PC-3 (cell line): ENCODE data around the gene DNAH14. TPM values are rescaled to one million over a fixed set of nuclear protein-coding genes. Genes with fewer than 3 reads are reported as not detected.
"Not testable (repeated sequence)": the region's sequence is repeated elsewhere in the genome, so short reads cannot be mapped to it uniquely, and the experiment has no call there.

Experiments used
- ATAC-seq: fragments of 200-7000 bp; cut with Tn5 transposase; 2 replicates; pipeline ENCODE4 v1.9.1; 2020; ENCODE audit warnings: mild to moderate bottlenecking, moderate library complexity
- BruUV-seq: library from RNA; stranded (reverse); fragments of 400-500 nt; replicated peaks from 2 replicates; lab custom pipeline; 2021; lab: Mats Ljungman, UMichigan
- CTCF ChIA-PET: fragments of 300-600 bp; sonication (Branson Sonifier 250); formaldehyde crosslinking; loops from one replicate; lab custom pipeline; 2022; ENCODE audit warnings: antibody characterized with exemption; lab: Charles Lee
- POLR2A ChIA-PET: fragments of 300-600 bp; sonication (Branson Sonifier 250); formaldehyde crosslinking; loops from one replicate; lab custom pipeline; 2022; ENCODE audit warnings: antibody characterized with exemption; ENCODE audit not compliant: unreplicated experiment; lab: Charles Lee
- DNase-seq: peaks from one replicate; pipeline ENCODE4 v3.0.0-alpha.2; 2015
- H2AFZ ChIP-seq: fragments of 300-600 bp; sonication (generic); 2 replicates; pipeline ENCODE4 v1.6.0; 2016; ENCODE audit warnings: antibody characterized with exemption, low read length
- H3F3A ChIP-seq: fragments of 300-600 bp; sonication (generic); one replicate; pipeline ENCODE4 v1.6.0; 2017; ENCODE audit warnings: antibody characterized with exemption, low read length, control low read depth, mild to moderate bottlenecking; ENCODE audit not compliant: unreplicated experiment
- H3K27ac ChIP-seq: fragments of 300-600 bp; sonication (generic); 2 replicates; pipeline ENCODE4 v1.5.1; 2016; ENCODE audit warnings: mild to moderate bottlenecking, low read length
- H3K27me3 ChIP-seq: fragments of 300-600 bp; sonication (generic); 2 replicates; pipeline ENCODE4 v1.6.1; 2016; ENCODE audit warnings: low read length, mixed read lengths
- H3K36me3 ChIP-seq: fragments of 300-600 bp; sonication (generic); 2 replicates; pipeline ENCODE4 v1.6.1; 2016; ENCODE audit warnings: low read depth, mixed run types, low read length, mixed read lengths
- H3K4me1 ChIP-seq: fragments of 300-600 bp; sonication (generic); 2 replicates; pipeline ENCODE4 v1.5.1; 2016; ENCODE audit warnings: low read length; ENCODE audit not compliant: insufficient read depth
- H3K4me2 ChIP-seq: fragments of 300-600 bp; sonication (generic); 2 replicates; pipeline ENCODE4 v1.6.0; 2016; ENCODE audit warnings: low read length
- H3K4me3 ChIP-seq: fragments of 300-600 bp; sonication (generic); 2 replicates; pipeline ENCODE4 v1.5.1; 2016; ENCODE audit warnings: mild to moderate bottlenecking, low read length, mixed read lengths
- H3K79me2 ChIP-seq: fragments of 300-600 bp; sonication (generic); 2 replicates; pipeline ENCODE4 v1.6.1; 2017; ENCODE audit warnings: low read length, mixed read lengths
- H3K9ac ChIP-seq: fragments of 300-600 bp; sonication (generic); 2 replicates; pipeline ENCODE4 v1.6.0; 2016; ENCODE audit warnings: mild to moderate bottlenecking, low read length
- H3K9me2 ChIP-seq: fragments of 300-600 bp; sonication (generic); replicated peaks from 2 replicates; pipeline ENCODE4 v1.6.1; 2016; ENCODE audit warnings: mixed run types, low read length, mixed read lengths
- H3K9me3 ChIP-seq: fragments of 300-600 bp; sonication (generic); 2 replicates; pipeline ENCODE4 v1.6.1; 2016; ENCODE audit warnings: low read length, mixed read lengths
- H4K20me1 ChIP-seq: fragments of 300-600 bp; sonication (generic); 2 replicates; pipeline ENCODE4 v1.6.1; 2016; ENCODE audit warnings: low read length, mixed read lengths
- CTCF ChIP-seq: fragments of 300-600 bp; sonication (generic); conservative IDR thresholded peaks from 2 replicates; pipeline ENCODE4 v1.5.1; 2017; ENCODE audit warnings: antibody characterized with exemption, low read depth, mild to moderate bottlenecking, low read length
- EZH2 ChIP-seq: fragments of 300-600 bp; sonication (generic); IDR thresholded peaks from one replicate; pipeline ENCODE4 v1.6.1; 2017; ENCODE audit warnings: antibody characterized with exemption, mild to moderate bottlenecking, low read length; ENCODE audit not compliant: unreplicated experiment
- EZH2phosphoT487 ChIP-seq: fragments of 300-600 bp; sonication (generic); IDR thresholded peaks from 2 replicates; pipeline ENCODE4 v1.6.1; 2018; ENCODE audit warnings: mild to moderate bottlenecking, antibody characterized with exemption, low read length, borderline replicate concordance
- intact Hi-C: fragments of 100-400 bp; cut with micrococcal nuclease; formaldehyde crosslinking; loops from 2 replicates; pipeline ENCODE4 v1.9.0; 2023
- total RNA-seq: library from RNA; depleted of rRNA; stranded (reverse); fragments of >200 nt; gene quantifications from 2 replicates; pipeline ENCODE4 v1.2.3, GENCODE V29; 2014

Gene DNAH14
- total RNA-seq, 1 experiment from 2014 or later: 42.8 TPM

- CTCF ChIA-PET: no interaction called here
- BruUV-seq: no TSS peak
- no peak for ATAC-seq
- POLR2A ChIA-PET: no interaction called here
- Histone ChIP-seq H3K4me1 (no peaks in the 10 kb centered on the region), H3K9me3 (peaks cover 5% of the 10 kb centered on the region; the same call in 1 of the 2 replicates), H3K27me3 (no peaks in the 10 kb centered on the region), H3K79me2 (no peaks in the 10 kb centered on the region), H3K9ac (no peak overlapping the region), H2AFZ (no peak overlapping the region), H3K4me2 (no peak overlapping the region), H3K36me3 (peaks cover 8% of the 10 kb centered on the region), H3F3A (no peaks in the 10 kb centered on the region), H3K9me2 (no peaks in the 10 kb centered on the region), H3K4me3 (no peak overlapping the region), H3K27ac (no peak overlapping the region), H4K20me1 (no peaks in the 10 kb centered on the region)
- TF ChIP-seq CTCF: no peak
- no peak for TF ChIP-seq EZH2phosphoT487
- TF ChIP-seq EZH2: no peak
- no peak for DNase-seq
- intact Hi-C loops: no loop called here
These were observed 97.2 kb downstream of the DNAH14 start for GRCh38 chr1:225026701-225027100.

DNA sequence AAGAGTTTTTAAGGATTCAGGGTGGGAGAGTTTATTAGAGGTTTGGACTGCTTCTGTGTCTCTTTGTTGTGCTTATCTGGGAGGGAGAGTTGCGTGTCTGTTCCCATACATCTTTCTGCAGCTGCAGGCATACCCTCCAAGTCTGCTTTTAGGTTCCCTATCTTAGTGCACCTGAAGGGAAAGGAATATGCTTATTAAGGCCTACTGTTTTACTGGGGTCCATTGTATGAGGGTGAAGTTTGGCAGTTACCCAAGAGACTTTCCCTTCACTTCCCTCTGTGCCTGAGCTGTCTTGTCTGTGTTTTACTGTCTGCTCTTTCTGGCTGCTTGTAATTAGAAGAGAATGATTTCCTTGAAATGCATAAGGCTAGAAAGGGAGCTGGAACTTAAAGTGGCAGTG, 107.0 kb downstream of the DNAH14 start:
- ATAC-seq, H3K27me3 ChIP-seq, H3K79me2 ChIP-seq, H3K4me3 ChIP-seq, H3K36me3 ChIP-seq, H3K9ac ChIP-seq, H4K20me1 ChIP-seq, H3K4me2 ChIP-seq, H3K27ac ChIP-seq, H2AFZ ChIP-seq, H3F3A ChIP-seq, DNase-seq, intact Hi-C loops, H3K9me2 ChIP-seq, H3K9me3 ChIP-seq, H3K4me1 ChIP-seq, BruUV-seq, POLR2A ChIA-PET: not testable (repeated sequence)
- CTCF ChIA-PET: interaction anchor here (0.6 kb wide), 1 partner anchor 86 kb away, joined by 3 read pairs; no protein-coding TSS in a partner anchor

- H3K9ac ChIP-seq: no peak overlapping the region
- DNase-seq (no peak), ATAC-seq (no peak)
- no peaks in the 10 kb centered on the region for H3K36me3 ChIP-seq
- CTCF ChIA-PET: no interaction called here
- intact Hi-C loops: no loop called here
- H3K79me2 ChIP-seq: no peaks in the 10 kb centered on the region
- no peaks in the 10 kb centered on the region for H3K27me3 ChIP-seq
- H3F3A ChIP-seq: no peaks in the 10 kb centered on the region
- H3K4me2 ChIP-seq: no peak overlapping the region
- no peak overlapping the region for H3K4me3 ChIP-seq
- TF ChIP-seq EZH2phosphoT487: no peak
- no peak for TF ChIP-seq EZH2
- no peak for TF ChIP-seq CTCF
- H3K27ac ChIP-seq: no peak overlapping the region
- H2AFZ ChIP-seq: no peak overlapping the region
- H3K4me1 ChIP-seq: no peaks in the 10 kb centered on the region
- H3K9me3 ChIP-seq: no peaks in the 10 kb centered on the region
- BruUV-seq: no TSS peak
- POLR2A ChIA-PET: no interaction called here
- no peaks in the 10 kb centered on the region for H4K20me1 ChIP-seq
- no peaks in the 10 kb centered on the region for H3K9me2 ChIP-seq
These were observed 112.8 kb downstream of the DNAH14 start for GRCh38 chr1:225042263-225042662.
